BJ (cell line): Measurements from ENCODE around the gene IGSF11. TPM values are rescaled to one million over a fixed set of nuclear protein-coding genes. Genes with fewer than 3 reads are reported as not detected.

ENCODE experiments used
- CTCF ChIA-PET: fragments of 350-600 bp; formaldehyde crosslinking; extraction: SDS; loops from one replicate; lab custom pipeline; 2021; ENCODE audit warnings: antibody characterized with exemption, inconsistent platforms; lab: Yijun Ruan, JAX
- POLR2A ChIA-PET: fragments of 300-600 bp; sonication (Branson Sonifier 250); formaldehyde crosslinking; extraction: SDS; loops from one replicate; lab custom pipeline; 2021; ENCODE audit warnings: antibody characterized with exemption; lab: Charles Lee
- DNase-seq: peaks from one replicate; pipeline ENCODE4 v3.0.0-alpha.2; 2011; ENCODE audit warnings: low read depth
- H3K27me3 ChIP-seq: 2 replicates; pipeline ENCODE4 v1.6.0; 2011; ENCODE audit warnings: low read length; ENCODE audit not compliant: control insufficient read depth, insufficient read depth
- H3K36me3 ChIP-seq: 2 replicates; pipeline ENCODE4 v1.5.1; 2011; ENCODE audit warnings: low read length; ENCODE audit not compliant: control insufficient read depth, insufficient read depth
- H3K4me3 ChIP-seq: 2 replicates; pipeline ENCODE4 v1.5.1; 2011; ENCODE audit warnings: low read depth, mild to moderate bottlenecking, control low read depth, low read length
- polyA plus RNA-seq: library from polyadenylated mRNA; depleted of rRNA; stranded (reverse); fragments of >200 nt; gene quantifications from 2 replicates; pipeline ENCODE4 v1.2.3, GENCODE V29; 2011
- TF ChIP-seq, protein P1 (sequence below): IDR thresholded peaks from 2 replicates; pipeline ENCODE4 v1.5.1; 2011; ENCODE audit warnings: low read depth, mild to moderate bottlenecking, control low read depth, inconsistent platforms, low read length, moderate library complexity; ENCODE audit not compliant: insufficient read depth

The IGSF11 gene
- polyA plus RNA-seq, 1 experiment, result 0.20 TPM

DNA sequence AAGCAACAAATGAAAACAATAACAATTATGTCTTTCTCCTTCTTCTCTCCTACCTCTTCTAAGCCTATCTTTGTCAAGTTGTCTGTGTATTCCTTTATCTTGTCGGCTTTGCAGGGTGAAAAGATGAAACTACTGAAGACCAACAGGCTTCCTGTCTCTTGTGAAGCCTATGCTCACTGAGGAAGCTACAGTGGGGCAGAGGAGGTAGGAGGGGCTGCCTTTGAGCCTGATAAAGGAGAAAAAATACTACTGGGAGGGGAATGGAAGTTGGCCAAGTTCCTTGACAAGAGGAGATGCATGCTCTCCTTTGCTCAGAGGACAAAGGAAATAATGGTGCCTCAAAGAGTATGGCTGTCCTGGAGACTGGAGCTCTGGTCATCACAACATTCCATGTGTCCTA lies 92.0 kb downstream of the IGSF11 start:
- no peak for DNase-seq
- Histone ChIP-seq H3K27me3 (no peaks in the 10 kb centered on the region), H3K4me3 (no peak overlapping the region), H3K36me3 (no peaks in the 10 kb centered on the region)
- ChIA-PET CTCF (no interaction called here), POLR2A (no interaction called here)
- TF ChIP-seq, protein P1, sequence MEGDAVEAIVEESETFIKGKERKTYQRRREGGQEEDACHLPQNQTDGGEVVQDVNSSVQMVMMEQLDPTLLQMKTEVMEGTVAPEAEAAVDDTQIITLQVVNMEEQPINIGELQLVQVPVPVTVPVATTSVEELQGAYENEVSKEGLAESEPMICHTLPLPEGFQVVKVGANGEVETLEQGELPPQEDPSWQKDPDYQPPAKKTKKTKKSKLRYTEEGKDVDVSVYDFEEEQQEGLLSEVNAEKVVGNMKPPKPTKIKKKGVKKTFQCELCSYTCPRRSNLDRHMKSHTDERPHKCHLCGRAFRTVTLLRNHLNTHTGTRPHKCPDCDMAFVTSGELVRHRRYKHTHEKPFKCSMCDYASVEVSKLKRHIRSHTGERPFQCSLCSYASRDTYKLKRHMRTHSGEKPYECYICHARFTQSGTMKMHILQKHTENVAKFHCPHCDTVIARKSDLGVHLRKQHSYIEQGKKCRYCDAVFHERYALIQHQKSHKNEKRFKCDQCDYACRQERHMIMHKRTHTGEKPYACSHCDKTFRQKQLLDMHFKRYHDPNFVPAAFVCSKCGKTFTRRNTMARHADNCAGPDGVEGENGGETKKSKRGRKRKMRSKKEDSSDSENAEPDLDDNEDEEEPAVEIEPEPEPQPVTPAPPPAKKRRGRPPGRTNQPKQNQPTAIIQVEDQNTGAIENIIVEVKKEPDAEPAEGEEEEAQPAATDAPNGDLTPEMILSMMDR, result no peak

DNA sequence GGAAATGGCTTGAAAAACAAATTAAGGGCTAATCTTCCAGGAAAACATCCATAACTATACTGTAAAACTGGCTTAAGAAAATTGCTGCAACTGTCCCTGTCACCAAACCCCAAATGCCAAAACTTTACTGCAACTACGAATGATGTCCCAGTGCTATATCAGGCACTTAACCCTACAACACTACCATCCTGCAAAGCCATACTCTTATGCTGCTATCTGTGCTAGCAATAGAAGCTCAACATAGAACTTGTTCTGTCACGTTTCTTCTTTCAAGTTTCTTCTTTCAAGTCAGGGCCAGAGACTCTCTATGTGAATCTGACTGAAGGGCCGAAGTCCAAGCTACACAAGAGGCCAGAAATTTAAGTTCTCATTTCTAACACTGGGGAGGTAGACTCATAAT lies 92.5 kb downstream of the IGSF11 start:
- CTCF ChIA-PET, result no interaction called here
- Histone ChIP-seq H3K4me3 (no peak overlapping the region), H3K27me3 (no peaks in the 10 kb centered on the region), H3K36me3 (no peaks in the 10 kb centered on the region)
- TF ChIP-seq, protein P1, result no peak
- DNase-seq, result no peak
- POLR2A ChIA-PET, result no interaction called here

DNA sequence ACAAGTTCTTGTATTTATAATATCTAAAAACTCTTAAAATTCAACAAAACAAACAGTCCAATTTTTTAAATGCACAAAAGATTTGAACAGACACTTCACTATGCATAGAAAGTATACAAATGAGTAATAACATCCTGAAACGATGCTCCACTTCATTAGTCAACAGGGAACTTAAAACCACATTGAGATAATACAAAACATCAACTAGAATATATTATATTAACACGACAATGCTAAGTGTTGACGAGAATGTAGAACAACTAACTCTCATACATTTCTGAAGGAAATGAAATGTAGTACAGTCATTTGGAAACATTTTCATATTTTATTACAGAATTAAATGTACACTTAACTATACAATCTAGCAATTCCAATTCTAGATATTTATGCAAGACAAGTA lies 93.4 kb downstream of the IGSF11 start:
- POLR2A ChIA-PET, result no interaction called here
- no peak for DNase-seq
- TF ChIP-seq, protein P1, result no peak
- Histone ChIP-seq H3K4me3 (no peak overlapping the region), H3K36me3 (no peaks in the 10 kb centered on the region), H3K27me3 (no peaks in the 10 kb centered on the region)
- CTCF ChIA-PET, result no interaction called here

DNA sequence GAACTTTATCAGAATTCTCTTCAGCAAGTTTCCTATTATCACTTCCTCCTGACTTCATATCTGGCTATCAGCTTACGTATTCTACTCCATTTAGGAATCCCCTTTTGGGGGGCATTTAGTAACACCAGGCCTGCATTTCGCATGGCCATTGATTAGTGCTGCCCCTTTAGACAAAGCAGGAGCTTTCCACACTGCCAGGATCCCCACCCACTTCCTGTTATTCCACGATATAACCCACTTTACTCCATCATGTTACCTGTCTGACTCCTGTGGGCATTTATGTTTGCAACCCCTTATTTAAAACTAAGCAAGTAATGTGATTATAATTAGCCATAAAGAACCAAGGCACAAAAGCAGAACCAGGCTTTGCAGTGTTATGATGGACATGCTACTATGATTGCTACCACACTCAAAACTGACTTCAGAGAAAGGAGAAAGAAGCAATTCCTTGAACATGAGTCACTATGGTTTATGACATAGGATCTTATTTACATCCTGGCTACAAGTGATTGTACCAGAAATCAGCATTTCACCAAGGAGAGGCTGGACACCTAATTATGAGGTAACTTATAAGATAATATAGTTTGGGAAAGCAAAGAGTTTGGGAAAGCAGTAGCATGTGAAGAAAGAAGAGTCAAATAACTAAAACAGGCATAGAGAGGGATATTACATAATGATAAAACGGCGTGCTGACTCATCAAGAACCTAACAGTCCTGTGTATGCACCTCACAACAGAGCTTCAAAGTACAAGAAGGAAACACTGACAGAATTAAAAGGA lies 96.3 kb downstream of the IGSF11 start:
- TF ChIP-seq, protein P1, result no peak

DNA sequence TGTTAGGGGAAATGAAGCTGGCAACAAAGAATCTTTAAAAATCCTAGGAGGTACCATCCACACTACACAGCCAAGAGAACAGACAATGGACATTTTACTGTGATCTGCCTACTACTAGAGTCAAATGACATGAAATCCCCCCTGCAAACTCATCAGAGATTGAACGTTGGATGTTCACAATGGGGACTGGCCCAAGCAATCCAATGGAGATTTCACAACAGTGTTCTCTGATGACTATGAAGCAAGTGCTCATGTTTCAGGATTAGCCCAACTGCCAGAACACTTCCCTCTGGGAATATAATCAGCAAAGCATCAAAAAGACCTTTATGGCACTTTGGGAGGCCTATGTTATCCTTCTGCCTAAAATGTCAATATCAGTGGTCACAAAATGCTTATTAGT lies 97.8 kb downstream of the IGSF11 start:
- ChIA-PET POLR2A (no interaction called here), CTCF (no interaction called here)
- no peaks in the 10 kb centered on the region for H3K36me3 ChIP-seq
- TF ChIP-seq, protein P1, result no peak
- no peak for DNase-seq
- no peaks in the 10 kb centered on the region for H3K27me3 ChIP-seq
- no peak overlapping the region for H3K4me3 ChIP-seq

More for the DNA sequence above, 96.3 kb downstream of the IGSF11 start:
- no peaks in the 10 kb centered on the region for H3K36me3 ChIP-seq
- H3K27me3 ChIP-seq, result no peaks in the 10 kb centered on the region
- ChIA-PET CTCF (no interaction called here), POLR2A (no interaction called here)
- no peak for DNase-seq
- H3K4me3 ChIP-seq, result no peak overlapping the region
